ENCODE data around the gene ATRAID.

ATRAID gene

DNA sequence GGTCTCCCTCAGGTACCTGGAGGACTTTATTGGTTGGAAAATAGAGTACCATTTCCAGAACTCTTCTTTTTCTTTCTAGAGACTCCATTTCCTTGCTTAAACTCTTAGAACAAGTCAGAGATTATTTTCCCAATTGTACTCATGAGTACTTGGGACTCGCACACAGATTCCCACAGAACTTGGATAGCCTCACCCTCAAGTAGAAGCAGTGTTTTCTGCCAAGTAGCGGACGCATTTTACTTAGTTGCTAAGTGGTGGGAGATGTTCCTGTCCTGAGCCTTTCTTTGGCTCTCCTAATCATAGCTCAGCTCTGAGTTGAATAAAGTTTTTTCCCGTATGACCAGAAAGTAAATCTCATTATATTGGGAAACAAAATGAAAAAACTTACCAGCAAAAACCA, 33.8 kb downstream of the ATRAID start:
- DNase-seq (ENCODE audit: low read depth), result no peak
- in situ Hi-C loops (cut with HindIII; ENCODE audit: low sequenced_read_pairs), result loop anchor here (5.0 kb wide), 1 partner anchor 133 kb away; no protein-coding TSS in a partner anchor
- no peak overlapping the region for H3K4me3 ChIP-seq (ENCODE audit: low read depth, low read length)
- TF ChIP-seq, protein P1, sequence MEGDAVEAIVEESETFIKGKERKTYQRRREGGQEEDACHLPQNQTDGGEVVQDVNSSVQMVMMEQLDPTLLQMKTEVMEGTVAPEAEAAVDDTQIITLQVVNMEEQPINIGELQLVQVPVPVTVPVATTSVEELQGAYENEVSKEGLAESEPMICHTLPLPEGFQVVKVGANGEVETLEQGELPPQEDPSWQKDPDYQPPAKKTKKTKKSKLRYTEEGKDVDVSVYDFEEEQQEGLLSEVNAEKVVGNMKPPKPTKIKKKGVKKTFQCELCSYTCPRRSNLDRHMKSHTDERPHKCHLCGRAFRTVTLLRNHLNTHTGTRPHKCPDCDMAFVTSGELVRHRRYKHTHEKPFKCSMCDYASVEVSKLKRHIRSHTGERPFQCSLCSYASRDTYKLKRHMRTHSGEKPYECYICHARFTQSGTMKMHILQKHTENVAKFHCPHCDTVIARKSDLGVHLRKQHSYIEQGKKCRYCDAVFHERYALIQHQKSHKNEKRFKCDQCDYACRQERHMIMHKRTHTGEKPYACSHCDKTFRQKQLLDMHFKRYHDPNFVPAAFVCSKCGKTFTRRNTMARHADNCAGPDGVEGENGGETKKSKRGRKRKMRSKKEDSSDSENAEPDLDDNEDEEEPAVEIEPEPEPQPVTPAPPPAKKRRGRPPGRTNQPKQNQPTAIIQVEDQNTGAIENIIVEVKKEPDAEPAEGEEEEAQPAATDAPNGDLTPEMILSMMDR (IDR thresholded peaks at IDR 0.05; ENCODE audit: low read depth, low read length, missing control alignments), result no peak

DNA sequence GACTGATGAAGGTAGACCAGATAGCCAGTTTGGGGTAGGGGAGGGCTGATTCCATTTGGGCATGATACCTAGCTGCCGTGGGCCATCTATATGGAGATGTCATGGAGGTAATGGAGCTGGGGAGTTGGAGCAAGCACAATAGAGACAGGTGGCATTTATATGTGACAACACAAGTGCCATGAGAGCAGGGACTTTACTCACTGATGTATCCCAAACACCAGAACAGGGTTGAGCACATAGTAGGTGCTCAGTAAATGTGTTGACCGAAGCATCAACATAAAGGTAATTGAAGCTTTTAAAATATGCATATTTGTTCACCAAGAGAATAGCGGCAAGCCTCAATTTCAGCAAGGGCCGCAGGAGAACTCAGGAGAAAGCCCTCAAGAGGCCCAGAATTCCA, 36.1 kb downstream of the ATRAID start:
- DNase-seq (ENCODE audit: low read depth), result no peak
- in situ Hi-C loops (cut with HindIII; ENCODE audit: low sequenced_read_pairs), result loop anchor here (5.0 kb wide), 1 partner anchor 136 kb away; no protein-coding TSS in a partner anchor
- TF ChIP-seq, protein P1 (IDR thresholded peaks at IDR 0.05; ENCODE audit: low read depth, low read length, missing control alignments), result no peak
- H3K4me3 ChIP-seq (ENCODE audit: low read depth, low read length), result no peak overlapping the region

DNA sequence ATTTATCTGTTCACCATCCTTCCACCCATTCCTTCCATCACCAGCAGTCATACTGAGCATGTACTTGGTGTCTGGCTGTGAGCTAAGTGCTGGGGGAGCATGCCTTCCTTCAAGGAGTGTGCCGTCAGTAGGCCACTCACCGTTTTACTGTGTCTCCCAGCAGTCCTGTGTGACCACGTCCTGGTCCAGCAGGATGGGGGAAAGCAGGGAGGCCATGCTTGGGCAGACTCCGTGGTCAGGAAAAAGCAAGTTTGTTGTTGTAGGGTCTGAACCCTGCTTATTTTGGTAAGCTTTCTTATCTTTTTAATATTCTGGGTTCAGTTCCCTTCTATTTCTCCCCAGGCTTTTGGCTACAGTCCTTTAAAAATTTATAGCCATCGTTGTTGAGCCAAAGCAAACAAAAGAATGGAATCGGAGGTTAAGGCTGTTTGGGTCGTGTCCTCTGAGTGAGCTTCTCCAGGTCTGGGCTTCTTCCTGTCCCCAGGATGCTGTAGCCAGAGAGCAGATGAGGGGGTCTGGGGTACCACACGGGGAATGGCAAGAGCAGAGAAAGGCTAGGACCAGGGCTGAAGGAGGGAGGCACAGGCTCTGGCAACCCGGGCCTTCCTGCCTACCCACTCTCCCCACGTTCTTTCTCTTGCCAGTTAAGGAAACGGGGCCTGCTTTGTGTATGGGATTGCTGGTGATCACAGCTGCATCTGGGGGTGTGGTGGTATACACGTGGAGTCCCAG, 37.5 kb downstream of the ATRAID start:
- TF ChIP-seq, protein P1 (IDR thresholded peaks at IDR 0.05; ENCODE audit: low read depth, low read length, missing control alignments), result no peak
- in situ Hi-C loops (cut with HindIII; ENCODE audit: low sequenced_read_pairs), result loop anchor here (5.0 kb wide), 1 partner anchor 137 kb away; no protein-coding TSS in a partner anchor
- H3K4me3 ChIP-seq (ENCODE audit: low read depth, low read length), result no peak overlapping the region
- no peak for DNase-seq (ENCODE audit: low read depth)

DNA sequence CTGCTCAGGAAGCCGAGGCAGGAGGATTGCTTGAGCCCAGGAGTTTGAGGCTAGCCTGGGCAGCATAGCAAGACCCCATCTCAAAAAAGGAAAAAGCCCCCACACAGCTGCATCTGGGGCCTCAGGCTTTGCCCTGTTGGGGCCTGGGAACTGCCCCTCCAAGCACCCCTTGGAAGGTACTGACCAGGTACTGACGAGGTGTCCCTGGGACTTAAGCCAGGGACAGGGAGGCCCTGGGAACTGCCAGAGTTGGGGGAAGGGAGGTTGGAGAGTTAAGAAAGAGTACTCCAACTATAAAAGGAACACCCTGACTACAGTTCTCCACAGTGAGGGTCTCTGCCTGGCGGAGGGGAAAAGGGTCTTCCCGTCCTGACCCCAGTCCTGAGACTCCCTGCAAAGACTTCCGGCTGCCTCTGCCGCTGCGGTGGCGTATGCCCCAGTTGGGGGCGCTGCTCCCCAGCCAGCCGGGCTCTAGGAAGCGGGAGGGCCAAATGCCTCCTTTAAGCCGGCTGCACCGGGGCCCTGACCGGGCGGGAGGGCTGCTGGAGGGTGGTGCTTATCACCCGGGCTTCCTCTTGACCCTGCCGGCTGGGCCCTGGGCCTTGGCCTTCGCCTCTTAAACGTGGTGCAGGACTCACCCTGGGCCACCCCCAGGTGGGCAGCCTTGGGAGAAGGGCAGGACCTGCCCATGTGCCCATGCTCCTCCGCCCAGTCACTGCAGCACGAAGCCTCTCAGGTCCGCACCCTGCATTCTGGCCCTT, 38.2 kb downstream of the ATRAID start:
- TF ChIP-seq, protein P1 (IDR thresholded peaks at IDR 0.05; ENCODE audit: low read depth, low read length, missing control alignments), result peak; percentile 64
- DNase-seq (ENCODE audit: low read depth), result no peak
- in situ Hi-C loops (cut with HindIII; ENCODE audit: low sequenced_read_pairs), result loop anchor here (5.0 kb wide), 1 partner anchor 138 kb away; no protein-coding TSS in a partner anchor
- no peak overlapping the region for H3K4me3 ChIP-seq (ENCODE audit: low read depth, low read length)

DNA sequence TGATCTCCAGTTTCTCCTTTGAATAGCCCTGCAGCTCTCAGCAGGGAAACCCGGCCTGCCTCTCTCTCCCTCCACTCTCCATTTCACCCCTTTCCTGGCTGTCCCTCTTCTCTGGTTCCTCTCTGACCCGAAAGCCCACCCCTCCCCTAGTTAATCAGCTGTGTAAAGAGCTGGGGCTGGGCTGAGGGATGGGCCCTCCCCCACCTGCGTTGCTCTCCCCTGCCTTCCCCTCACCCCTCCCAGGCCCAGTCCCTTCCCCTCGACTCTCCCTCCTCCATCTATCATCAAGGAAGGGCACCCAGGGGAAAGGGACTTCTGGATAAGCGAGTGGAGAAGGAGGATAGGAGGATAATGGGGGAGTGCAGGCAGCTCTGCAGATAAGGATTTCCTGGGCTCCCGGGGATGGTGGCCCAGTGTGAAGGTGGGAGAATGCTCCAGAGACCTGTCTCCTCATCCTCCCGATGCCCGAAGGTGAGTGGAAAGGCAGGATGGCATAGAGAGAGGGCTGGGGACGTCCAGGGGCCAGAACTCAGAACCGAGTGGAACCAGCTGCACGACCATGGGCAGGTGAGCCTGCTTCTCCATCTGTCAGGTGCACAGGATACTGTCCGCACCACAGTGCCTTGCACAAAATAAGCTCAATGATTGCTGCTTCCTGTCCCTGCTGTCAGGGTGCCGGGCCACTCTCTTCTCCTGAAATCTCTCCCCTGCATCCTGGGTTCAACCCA, 39.0 kb downstream of the ATRAID start:
- TF ChIP-seq, protein P1 (IDR thresholded peaks at IDR 0.05; ENCODE audit: low read depth, low read length, missing control alignments), result no peak
- no peak for DNase-seq (ENCODE audit: low read depth)
- in situ Hi-C loops (cut with HindIII; ENCODE audit: low sequenced_read_pairs), result no loop called here
- H3K4me3 ChIP-seq (ENCODE audit: low read depth, low read length), result no peak overlapping the region

DNA sequence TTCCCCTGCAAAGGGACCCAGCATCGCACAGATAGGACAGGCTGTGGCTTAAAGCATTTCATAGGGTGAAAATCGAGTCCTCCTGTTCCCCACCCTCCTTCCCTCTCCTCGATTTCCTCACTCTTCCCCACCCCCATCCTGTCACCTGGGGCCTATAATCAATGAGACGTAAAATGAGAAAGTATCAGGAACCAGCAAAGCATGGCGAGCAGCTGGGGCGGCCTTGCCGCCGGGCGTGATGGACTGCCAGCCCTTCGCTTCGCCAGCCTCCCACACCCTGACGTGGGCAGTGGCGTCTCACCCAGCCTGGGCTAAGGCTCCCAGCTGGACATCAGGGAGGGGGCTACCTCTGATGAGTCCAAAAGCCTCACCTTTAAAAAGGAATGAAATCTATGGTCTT, 39.9 kb downstream of the ATRAID start:
- H3K4me3 ChIP-seq (ENCODE audit: low read depth, low read length), result no peak overlapping the region
- TF ChIP-seq, protein P1 (IDR thresholded peaks at IDR 0.05; ENCODE audit: low read depth, low read length, missing control alignments), result no peak
- in situ Hi-C loops (cut with HindIII; ENCODE audit: low sequenced_read_pairs), result no loop called here
- no peak for DNase-seq (ENCODE audit: low read depth)

Measured in astrocyte of the cerebellum (primary cell).